Omental fat pad (tissue), 4 donors: Measurements from ENCODE around the gene SLC25A45. TPM values are rescaled to one million over a fixed set of nuclear protein-coding genes. Genes with fewer than 3 reads are reported as not detected.

ENCODE experiments used
- ATAC-seq: fragments of 150-250 bp; one replicate; pipeline ENCODE4 v1.9.1; 2016; ENCODE audit warnings: mild to moderate bottlenecking, moderate library complexity; ENCODE audit not compliant: low FRiP score
- DNase-seq: peaks from one replicate; pipeline ENCODE4 v3.0.0-alpha.2; 2019; ENCODE audit warnings: low spot score
- total RNA-seq, 4 donors: library from RNA; depleted of rRNA; stranded (reverse); fragments of >200 nt; gene quantifications; one replicate each; pipeline ENCODE4 v1.1.0, GENCODE V29; 2016
- TF ChIP-seq, protein P1 (sequence below), 3 donors: fragments of 450-650 bp; IDR thresholded peaks; one replicate each; pipeline ENCODE4 v1.5.1; 2016 to 2017; ENCODE audit warnings: antibody characterized with exemption in 3 of 3, mild to moderate bottlenecking in 3 of 3, moderate library complexity in 2 of 3

SLC25A45 gene
- total RNA-seq, 4 donors from 2014 or later, result 4.1 to 9.2 (median 6.0) TPM

GRCh38 chr11:65396769-65397745, 14.6 kb upstream of the SLC25A45 start:
- ATAC-seq, result no peak
- TF ChIP-seq, protein P1, sequence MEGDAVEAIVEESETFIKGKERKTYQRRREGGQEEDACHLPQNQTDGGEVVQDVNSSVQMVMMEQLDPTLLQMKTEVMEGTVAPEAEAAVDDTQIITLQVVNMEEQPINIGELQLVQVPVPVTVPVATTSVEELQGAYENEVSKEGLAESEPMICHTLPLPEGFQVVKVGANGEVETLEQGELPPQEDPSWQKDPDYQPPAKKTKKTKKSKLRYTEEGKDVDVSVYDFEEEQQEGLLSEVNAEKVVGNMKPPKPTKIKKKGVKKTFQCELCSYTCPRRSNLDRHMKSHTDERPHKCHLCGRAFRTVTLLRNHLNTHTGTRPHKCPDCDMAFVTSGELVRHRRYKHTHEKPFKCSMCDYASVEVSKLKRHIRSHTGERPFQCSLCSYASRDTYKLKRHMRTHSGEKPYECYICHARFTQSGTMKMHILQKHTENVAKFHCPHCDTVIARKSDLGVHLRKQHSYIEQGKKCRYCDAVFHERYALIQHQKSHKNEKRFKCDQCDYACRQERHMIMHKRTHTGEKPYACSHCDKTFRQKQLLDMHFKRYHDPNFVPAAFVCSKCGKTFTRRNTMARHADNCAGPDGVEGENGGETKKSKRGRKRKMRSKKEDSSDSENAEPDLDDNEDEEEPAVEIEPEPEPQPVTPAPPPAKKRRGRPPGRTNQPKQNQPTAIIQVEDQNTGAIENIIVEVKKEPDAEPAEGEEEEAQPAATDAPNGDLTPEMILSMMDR (IDR thresholded peaks at IDR 0.05), result no peak

DNA sequence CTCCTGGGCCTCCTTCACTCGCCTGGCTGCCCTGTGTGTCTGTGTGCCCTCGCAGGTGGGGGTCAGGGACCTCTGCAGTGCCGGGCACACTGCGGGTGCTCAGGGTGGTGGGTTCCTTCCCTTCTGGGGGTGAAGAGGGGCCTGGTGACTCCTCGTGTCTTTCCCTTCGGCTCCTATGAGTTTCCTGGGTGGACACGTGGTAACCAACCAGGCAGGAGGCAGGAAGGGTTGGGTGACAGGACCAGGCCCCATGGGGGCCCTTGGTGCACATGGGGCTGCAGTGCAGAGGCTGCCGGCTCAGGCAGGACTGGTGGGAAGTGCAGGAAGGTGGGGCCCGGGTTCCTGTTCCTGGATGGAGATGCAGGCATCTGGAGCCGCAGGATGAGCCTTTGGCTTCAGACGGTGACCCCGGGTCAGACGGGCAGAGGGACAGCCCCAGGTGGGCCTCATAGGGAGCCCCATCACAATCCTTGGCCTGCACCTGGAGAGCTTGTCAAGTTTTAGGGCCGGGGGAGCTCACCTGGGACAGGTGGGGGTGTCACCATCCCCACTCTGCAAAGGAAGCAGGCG, 13.6 kb upstream of the SLC25A45 start:
- no peak for DNase-seq
- TF ChIP-seq, protein P1 (IDR thresholded peaks at IDR 0.05), result no peak
- ATAC-seq, result no peak

More at GRCh38 chr11:65396769-65397745, 14.6 kb upstream of the SLC25A45 start:
- DNase-seq, result no peak

GRCh38 chr11:65394125-65394536, 11.7 kb upstream of the SLC25A45 start:
- TF ChIP-seq, protein P1 (IDR thresholded peaks at IDR 0.05), result no peak
- DNase-seq, result no peak
- ATAC-seq, result no peak

- DNase-seq, result no peak
- ATAC-seq, result no peak
- TF ChIP-seq, protein P1 (IDR thresholded peaks at IDR 0.05), result no peak
Observed at GRCh38 chr11:65393513-65394079, 11.2 kb upstream of the SLC25A45 start.

GRCh38 chr11:65392899-65393298, 10.5 kb upstream of the SLC25A45 start:
- TF ChIP-seq, protein P1 (IDR thresholded peaks at IDR 0.05), result no peak
- ATAC-seq, result no peak
- DNase-seq, result no peak

DNA sequence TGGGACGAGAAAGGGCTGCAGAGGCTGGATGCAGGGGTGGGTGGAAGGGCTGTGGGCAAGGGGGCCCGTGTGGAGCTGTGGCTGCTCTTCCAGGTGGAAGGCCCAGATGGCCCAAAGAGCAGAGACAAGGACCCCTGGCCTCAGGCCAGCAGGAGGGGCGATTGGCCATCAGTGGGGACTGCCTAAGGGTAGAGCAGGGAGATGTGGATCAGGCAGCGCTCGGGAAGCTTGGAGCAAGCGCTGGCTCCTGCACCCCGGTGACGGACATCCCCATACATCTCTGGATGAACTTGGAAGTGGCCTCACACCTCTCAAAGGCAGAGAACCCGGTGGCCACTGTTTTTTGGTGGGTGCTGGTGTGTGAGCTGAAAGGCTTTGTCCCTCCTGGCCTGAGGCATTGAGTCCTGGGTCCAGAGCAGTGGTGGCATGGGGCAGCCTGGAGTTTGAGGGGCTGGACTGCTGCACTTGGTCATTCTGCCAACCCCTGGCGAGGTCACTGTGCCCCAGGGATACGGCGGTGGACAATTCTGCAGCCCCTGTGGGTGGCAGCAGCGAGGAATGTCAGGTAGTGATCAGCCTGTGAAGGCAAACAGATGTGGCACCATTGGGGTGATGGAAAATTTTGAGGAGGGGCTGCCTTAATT, 9.9 kb upstream of the SLC25A45 start:
- TF ChIP-seq, protein P1 (IDR thresholded peaks at IDR 0.05), result no peak
- DNase-seq (no peak), ATAC-seq (no peak)
